HL-60 (cell line): ENCODE measurements around the gene ELOA.
A peak's percentile ranks its signal among the peaks of the same experiment; 100 is the strongest.
"Not testable (repeated sequence)": the region's sequence is repeated elsewhere in the genome, so short reads cannot be mapped to it uniquely, and the experiment has no call there.

Source experiments
- DNase-seq, 2 experiments: peaks; one replicate each; pipeline ENCODE4 v3.0.0-alpha.2; 2010 to 2020; ENCODE audit warnings: low read depth in 1 of 2, low spot score in 1 of 2
- H3K27ac ChIP-seq: fragments of 250-450 bp; sonication (Bioruptor Pico); replicated peaks from 2 replicates; pipeline ENCODE4 v1.5.1; 2020; ENCODE audit warnings: mild to moderate bottlenecking, moderate library complexity
- H3K27me3 ChIP-seq: fragments of 250-450 bp; sonication (Bioruptor Pico); 2 replicates; pipeline ENCODE4 v1.5.1; 2021; ENCODE audit warnings: mild to moderate bottlenecking, moderate library complexity; ENCODE audit not compliant: insufficient read depth, poor library complexity, severe bottlenecking
- H3K4me3 ChIP-seq: replicated peaks from 2 replicates; pipeline ENCODE4 v1.5.1; 2011; ENCODE audit warnings: mild to moderate bottlenecking, control low read depth, low read length; ENCODE audit not compliant: insufficient read depth
- GABPA ChIP-seq: IDR thresholded peaks from 2 replicates; pipeline ENCODE4 v1.6.1; 2012; ENCODE audit warnings: low read depth
- POLR2AphosphoS5 ChIP-seq: IDR thresholded peaks from 2 replicates; pipeline ENCODE4 v1.6.1; 2012; ENCODE audit warnings: low read depth
- SPI1 ChIP-seq: IDR thresholded peaks from 2 replicates; pipeline ENCODE4 v1.6.1; 2012; ENCODE audit warnings: low read depth, mild to moderate bottlenecking, borderline replicate concordance
- TF ChIP-seq, protein P1 (sequence below): IDR thresholded peaks from one replicate; pipeline ENCODE4 v1.5.1; 2011; ENCODE audit warnings: low read length, control low read depth, inconsistent platforms; ENCODE audit not compliant: insufficient read depth
- TF ChIP-seq, protein P2 (sequence below): IDR thresholded peaks from 2 replicates; pipeline ENCODE4 v1.6.1; 2012; ENCODE audit warnings: low read depth; ENCODE audit not compliant: insufficient replicate concordance

Gene ELOA

DNA sequence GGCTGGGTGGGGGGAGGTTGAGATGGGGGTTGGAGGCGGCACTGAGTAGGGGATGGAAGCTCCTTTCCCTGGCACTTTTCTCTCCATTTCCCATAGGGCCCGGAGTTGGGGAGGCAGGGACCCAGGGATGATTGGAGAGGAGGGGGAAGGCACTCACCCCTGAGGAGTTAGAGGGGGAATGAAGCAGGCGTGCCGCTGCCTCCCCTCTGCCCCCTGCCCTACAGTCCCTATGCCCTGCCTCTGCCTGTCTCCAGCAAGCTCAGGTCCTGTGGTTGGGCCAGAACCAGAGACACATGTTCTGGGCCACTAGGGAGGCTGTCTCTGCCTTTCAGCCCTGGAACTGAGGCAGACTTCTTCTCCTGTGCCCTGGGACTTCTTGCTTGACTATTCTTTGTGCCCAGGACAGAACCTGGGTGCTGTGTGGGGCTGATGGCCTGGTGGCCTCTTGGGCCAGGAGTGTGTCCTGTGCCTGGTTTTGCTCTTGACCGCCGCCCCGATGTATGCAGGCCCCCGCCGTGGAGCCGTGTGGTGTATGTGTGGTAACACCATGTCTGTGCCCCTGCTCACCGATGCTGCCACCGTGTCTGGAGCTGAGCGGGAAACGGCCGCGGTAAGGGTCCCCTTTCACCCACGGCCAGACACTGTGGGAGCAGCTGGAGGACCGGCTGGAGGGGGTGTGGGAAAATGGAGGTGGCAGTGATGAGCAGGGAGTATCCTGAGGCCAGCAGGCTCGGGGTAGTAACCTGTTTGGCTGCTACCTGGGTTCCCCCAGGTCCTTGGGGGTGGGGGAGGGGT lies 49.1 kb downstream of the ELOA start:
- Histone ChIP-seq H3K4me3 (peak overlapping the region; percentile 76), H3K27me3 (no peaks in the 10 kb centered on the region), H3K27ac (peak overlapping the region; percentile 30)
- no peak for TF ChIP-seq POLR2AphosphoS5
- TF ChIP-seq, protein P1, sequence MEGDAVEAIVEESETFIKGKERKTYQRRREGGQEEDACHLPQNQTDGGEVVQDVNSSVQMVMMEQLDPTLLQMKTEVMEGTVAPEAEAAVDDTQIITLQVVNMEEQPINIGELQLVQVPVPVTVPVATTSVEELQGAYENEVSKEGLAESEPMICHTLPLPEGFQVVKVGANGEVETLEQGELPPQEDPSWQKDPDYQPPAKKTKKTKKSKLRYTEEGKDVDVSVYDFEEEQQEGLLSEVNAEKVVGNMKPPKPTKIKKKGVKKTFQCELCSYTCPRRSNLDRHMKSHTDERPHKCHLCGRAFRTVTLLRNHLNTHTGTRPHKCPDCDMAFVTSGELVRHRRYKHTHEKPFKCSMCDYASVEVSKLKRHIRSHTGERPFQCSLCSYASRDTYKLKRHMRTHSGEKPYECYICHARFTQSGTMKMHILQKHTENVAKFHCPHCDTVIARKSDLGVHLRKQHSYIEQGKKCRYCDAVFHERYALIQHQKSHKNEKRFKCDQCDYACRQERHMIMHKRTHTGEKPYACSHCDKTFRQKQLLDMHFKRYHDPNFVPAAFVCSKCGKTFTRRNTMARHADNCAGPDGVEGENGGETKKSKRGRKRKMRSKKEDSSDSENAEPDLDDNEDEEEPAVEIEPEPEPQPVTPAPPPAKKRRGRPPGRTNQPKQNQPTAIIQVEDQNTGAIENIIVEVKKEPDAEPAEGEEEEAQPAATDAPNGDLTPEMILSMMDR = no peak
- no peak for DNase-seq

DNA sequence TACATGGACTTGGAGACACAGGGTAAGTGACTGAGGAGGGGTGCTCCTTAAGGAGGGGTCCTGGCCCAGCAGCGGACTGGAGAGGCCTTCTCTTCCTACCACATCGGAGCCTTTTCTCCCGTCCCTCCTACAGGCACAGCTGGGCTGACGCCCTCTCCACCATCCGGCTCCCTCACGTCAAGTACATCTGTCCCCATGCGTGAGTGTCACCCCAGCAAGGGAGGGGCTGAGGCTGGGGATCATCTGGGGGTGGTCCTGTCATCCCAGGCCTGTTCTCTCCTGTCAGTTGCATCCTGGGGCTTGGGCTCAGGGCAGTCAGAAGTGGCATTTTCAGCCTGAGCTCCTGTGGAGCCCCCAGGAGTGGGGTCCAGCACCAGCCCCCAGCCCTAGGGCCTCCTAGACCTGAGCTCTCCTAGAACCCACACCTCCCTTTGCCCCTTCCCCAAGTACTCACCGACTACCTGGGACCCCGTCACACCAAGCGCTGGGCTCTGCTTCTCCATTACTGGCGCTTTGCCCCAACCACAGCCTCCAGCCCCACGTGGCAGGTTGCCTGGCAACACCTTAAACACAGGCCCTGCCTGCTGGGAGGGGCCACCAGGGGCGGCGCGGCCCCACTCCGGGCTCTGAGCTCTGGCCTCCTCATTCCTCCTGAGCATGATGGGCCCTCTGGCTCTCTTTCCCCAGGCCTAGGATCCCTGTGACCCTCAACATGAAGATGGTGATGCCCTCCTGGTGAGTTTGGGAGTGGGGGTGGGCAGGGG lies 49.9 kb downstream of the ELOA start:
- H3K27me3 ChIP-seq = no peaks in the 10 kb centered on the region
- no peak overlapping the region for H3K4me3 ChIP-seq
- DNase-seq = peak in 1 of 2 experiments; percentile 72
- TF ChIP-seq GABPA = no peak
- no peak for TF ChIP-seq POLR2AphosphoS5
- no peak for TF ChIP-seq SPI1
- TF ChIP-seq, protein P1 = no peak
- TF ChIP-seq, protein P2, sequence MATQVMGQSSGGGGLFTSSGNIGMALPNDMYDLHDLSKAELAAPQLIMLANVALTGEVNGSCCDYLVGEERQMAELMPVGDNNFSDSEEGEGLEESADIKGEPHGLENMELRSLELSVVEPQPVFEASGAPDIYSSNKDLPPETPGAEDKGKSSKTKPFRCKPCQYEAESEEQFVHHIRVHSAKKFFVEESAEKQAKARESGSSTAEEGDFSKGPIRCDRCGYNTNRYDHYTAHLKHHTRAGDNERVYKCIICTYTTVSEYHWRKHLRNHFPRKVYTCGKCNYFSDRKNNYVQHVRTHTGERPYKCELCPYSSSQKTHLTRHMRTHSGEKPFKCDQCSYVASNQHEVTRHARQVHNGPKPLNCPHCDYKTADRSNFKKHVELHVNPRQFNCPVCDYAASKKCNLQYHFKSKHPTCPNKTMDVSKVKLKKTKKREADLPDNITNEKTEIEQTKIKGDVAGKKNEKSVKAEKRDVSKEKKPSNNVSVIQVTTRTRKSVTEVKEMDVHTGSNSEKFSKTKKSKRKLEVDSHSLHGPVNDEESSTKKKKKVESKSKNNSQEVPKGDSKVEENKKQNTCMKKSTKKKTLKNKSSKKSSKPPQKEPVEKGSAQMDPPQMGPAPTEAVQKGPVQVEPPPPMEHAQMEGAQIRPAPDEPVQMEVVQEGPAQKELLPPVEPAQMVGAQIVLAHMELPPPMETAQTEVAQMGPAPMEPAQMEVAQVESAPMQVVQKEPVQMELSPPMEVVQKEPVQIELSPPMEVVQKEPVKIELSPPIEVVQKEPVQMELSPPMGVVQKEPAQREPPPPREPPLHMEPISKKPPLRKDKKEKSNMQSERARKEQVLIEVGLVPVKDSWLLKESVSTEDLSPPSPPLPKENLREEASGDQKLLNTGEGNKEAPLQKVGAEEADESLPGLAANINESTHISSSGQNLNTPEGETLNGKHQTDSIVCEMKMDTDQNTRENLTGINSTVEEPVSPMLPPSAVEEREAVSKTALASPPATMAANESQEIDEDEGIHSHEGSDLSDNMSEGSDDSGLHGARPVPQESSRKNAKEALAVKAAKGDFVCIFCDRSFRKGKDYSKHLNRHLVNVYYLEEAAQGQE = no peak
- H3K27ac ChIP-seq = peak overlapping the region; percentile 39

DNA sequence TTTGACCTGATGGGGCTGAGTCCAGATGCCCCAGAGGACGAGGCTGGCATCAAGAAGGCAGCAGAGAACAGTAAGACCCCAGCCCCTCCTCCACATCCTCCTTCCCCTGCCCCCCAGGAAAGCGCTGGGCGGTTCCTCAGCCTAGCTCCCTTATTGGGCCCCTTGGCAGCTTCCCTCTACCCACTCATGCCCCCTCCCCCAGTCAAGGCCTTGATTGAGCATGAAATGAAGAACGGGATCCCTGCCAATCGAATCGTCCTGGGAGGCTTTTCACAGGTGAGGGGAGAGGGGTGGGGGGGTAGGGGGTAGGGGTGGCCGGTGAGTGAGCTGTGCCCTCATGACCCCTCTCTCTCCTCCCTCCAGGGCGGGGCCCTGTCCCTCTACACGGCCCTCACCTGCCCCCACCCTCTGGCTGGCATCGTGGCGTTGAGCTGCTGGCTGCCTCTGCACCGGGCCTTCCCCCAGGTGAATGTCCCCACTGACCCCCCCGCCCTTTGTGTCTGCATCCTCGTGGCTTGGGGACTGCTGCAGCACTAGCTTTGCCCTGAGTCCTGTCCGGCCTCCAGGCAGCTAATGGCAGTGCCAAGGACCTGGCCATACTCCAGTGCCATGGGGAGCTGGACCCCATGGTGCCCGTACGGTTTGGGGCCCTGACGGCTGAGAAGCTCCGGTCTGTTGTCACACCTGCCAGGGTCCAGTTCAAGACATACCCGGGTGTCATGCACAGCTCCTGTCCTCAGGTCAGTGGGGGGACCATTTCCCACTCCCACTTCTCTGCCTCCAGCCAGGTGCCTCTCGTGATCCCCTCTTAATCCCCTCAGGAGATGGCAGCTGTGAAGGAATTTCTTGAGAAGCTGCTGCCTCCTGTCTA lies 50.8 kb downstream of the ELOA start:
- TF ChIP-seq GABPA (no peak), SPI1 (no peak), POLR2AphosphoS5 (peak; percentile 12; the same call in 1 of the 2 replicates)
- TF ChIP-seq, protein P1 = no peak
- TF ChIP-seq, protein P2 = no peak
- H3K4me3 ChIP-seq = no peak overlapping the region
- no peak for DNase-seq
- peak overlapping the region; percentile 39 for H3K27ac ChIP-seq
- H3K27me3 ChIP-seq = no peaks in the 10 kb centered on the region

DNA sequence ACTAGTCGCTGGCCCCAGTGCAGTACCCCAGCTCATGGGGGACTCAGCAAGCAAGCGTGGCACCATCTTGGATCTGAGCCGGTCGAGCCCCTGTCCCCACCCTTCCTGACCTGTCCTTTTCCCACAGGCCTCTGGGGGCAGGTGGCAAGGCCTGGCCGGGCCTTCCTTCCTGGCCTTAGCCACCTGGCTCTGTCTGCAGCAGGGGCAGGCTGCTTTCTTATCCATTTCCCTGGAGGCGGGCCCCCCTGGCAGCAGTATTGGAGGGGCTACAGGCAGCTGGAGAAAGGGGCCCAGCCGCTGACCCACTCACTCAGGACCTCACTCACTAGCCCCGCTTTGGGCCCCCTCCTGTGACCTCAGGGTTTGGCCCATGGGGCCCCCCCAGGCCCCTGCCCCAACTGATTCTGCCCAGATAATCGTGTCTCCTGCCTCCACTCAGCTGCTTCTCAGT lies 51.5 kb downstream of the ELOA start:
- H3K27me3 ChIP-seq, H3K27ac ChIP-seq, DNase-seq, H3K4me3 ChIP-seq: not testable (repeated sequence)
